Mucosa of descending colon (tissue), 3 donors: ENCODE results near the gene BEX4. TPM values are rescaled to one million over a fixed set of nuclear protein-coding genes. Genes with fewer than 3 reads are reported as not detected.
A peak's percentile ranks its signal among the peaks of the same experiment; 100 is the strongest.
"Not testable (repeated sequence)": the region's sequence is repeated elsewhere in the genome, so short reads cannot be mapped to it uniquely, and the experiment has no call there.

Source experiments
- ATAC-seq: fragments of 200-7000 bp; cut with Tn5 transposase; one replicate; pipeline ENCODE4 v1.9.1; 2020; ENCODE audit warnings: mild to moderate bottlenecking, moderate library complexity
- DNase-seq, 3 donors: peaks; one replicate each; pipeline ENCODE4 v3.0.0-alpha.2; 2020
- H3K36me3 ChIP-seq: fragments of 200-600 bp; one replicate; pipeline ENCODE4 v1.8.0; 2021; ENCODE audit warnings: low read depth, mild to moderate bottlenecking
- H3K4me1 ChIP-seq: fragments of 200-600 bp; one replicate; pipeline ENCODE4 v1.8.0; 2021; ENCODE audit warnings: low read depth, mild to moderate bottlenecking
- H3K4me3 ChIP-seq: fragments of 200-600 bp; one replicate; pipeline ENCODE4 v1.8.0; 2021; ENCODE audit warnings: mild to moderate bottlenecking
- H3K9me3 ChIP-seq: fragments of 200-600 bp; one replicate; pipeline ENCODE4 v1.8.0; 2021; ENCODE audit warnings: mild to moderate bottlenecking
- CTCF ChIP-seq: fragments of 200-600 bp; IDR thresholded peaks from one replicate; pipeline ENCODE4 v1.8.0; 2022; ENCODE audit warnings: antibody characterized with exemption, mild to moderate bottlenecking
- intact Hi-C, 2 donors: fragments of 100-400 bp; cut with DNase I in 1 of 2; cut with micrococcal nuclease in 1 of 2; formaldehyde crosslinking; loops; one replicate each; pipeline versions ENCODE4 v1.11.0 to v1.11.1; 2022; cut with DNase I, micrococcal nuclease
- long read RNA-seq, 2 donors: library from polyadenylated mRNA; unstranded; transcript quantifications; one replicate each; pipeline ENCODE4 v2.0.0, GENCODE V29; 2019 to 2021
- total RNA-seq, 3 donors: library from RNA; stranded (reverse); fragmentation: NEBNext Ultra II Directional in 2 of 3; extraction: Animal tissue kit (Norgen Biotek cat#: 25700) in 2 of 3; gene quantifications; one replicate each; pipeline versions ENCODE4 v1.2.1 to v1.2.4, GENCODE V29; 2021 to 2023
- donor health status: DM: no; HTN: no; CAD: no; lungs with moderate emphysema.
- donor health status: DM: no; HTN: no; CAD: no.
- donor health status: DM: no; HTN: yes; CAD: no.

Gene BEX4, protein sequence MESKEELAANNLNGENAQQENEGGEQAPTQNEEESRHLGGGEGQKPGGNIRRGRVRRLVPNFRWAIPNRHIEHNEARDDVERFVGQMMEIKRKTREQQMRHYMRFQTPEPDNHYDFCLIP
- 10 to 100 TPM in 1 of 3 donors, 1 to 10 TPM in 2; 7.8 to 34.0 (median 8.9) TPM for total RNA-seq
- long read RNA-seq, donor 1, transcript BEX4-202 (3 exons, 1,328 nt) = major isoform, 45 of 50 reads
- long read RNA-seq, donor 1, partial matches to known transcripts = 0 of 50 reads
- long read RNA-seq, donor 1, other reads (novel, unspliced or antisense) = 5 of 50 reads
- long read RNA-seq, donor 2, transcript BEX4-202 (3 exons, 1,328 nt) = major isoform, 15 of 16 reads
- long read RNA-seq, donor 2, partial matches to known transcripts = 0 of 16 reads
- long read RNA-seq, donor 2, other reads (novel, unspliced or antisense) = 0 of 16 reads

DNA sequence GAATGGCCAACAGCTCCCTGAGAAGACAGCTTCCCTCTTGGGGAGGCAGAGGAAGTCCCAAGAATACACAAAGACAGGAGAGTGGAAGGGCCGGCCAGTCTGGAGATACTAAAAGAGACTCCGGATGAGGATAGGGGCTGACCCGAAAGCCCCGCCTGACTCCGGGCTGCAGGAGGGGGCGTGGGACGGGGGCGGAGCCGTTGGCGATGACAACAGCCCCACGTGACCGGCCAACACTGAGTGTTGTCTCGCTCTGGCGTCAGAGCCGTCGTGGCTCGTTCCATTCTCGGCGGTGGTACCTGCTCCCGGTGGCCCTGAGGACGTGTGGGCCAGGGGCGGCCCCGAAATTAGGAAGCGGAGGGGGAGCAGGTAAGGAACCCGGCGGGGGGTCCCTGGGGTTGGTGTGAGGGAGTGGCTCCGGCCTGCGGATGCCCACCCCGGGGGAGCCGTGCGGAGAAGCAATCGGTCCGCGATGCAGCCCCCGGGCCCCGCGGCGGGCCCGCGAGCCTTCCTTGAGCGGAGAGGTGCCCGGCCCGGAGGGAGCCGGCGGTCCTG lies at the start of gene BEX4:
Gene BEX4 (plus strand): TSS at position 239 of the 555 bp plus-strand sequence. CDS start 1,046 bp downstream, outside the sequence.
- intact Hi-C loops = loop anchor here in 1 of 2 donors (5.0 kb wide), 1 partner anchor 32 kb away; no protein-coding TSS in a partner anchor
- TF ChIP-seq CTCF = no peak
- DNase-seq = peak; percentile 85 to 89 (median 86)
- H3K4me3 ChIP-seq = peak within 1 kb of the TSS; percentile 54
- no peaks in the 10 kb centered on the region for H3K4me1 ChIP-seq
- no peaks in the 10 kb centered on the region for H3K36me3 ChIP-seq
- no peaks in the 10 kb centered on the region for H3K9me3 ChIP-seq
- peak; percentile 95 for ATAC-seq

- Histone ChIP-seq H3K4me3 (no peak overlapping the region), H3K4me1 (no peaks in the 10 kb centered on the region), H3K36me3 (no peaks in the 10 kb centered on the region), H3K9me3 (no peaks in the 10 kb centered on the region)
- DNase-seq (no peak), ATAC-seq (no peak)
- TF ChIP-seq CTCF = no peak
- intact Hi-C loops = loop anchor here in 1 of 2 donors (10.0 kb wide), 1 partner anchor 215 kb away; no protein-coding TSS in a partner anchor
Observed at GRCh38 chrX:103170216-103170615, 44.7 kb upstream of the BEX4 start.

- no peak overlapping the region for H3K4me3 ChIP-seq
- intact Hi-C loops = loop anchor here in 1 of 2 donors (10.0 kb wide), 1 partner anchor 217 kb away; no protein-coding TSS in a partner anchor
- ATAC-seq = no peak
- H3K4me1 ChIP-seq = no peaks in the 10 kb centered on the region
- H3K9me3 ChIP-seq = no peaks in the 10 kb centered on the region
- no peaks in the 10 kb centered on the region for H3K36me3 ChIP-seq
- DNase-seq = no peak
- TF ChIP-seq CTCF = no peak
Observed at GRCh38 chrX:103171353-103171752, 43.6 kb upstream of the BEX4 start.

DNA sequence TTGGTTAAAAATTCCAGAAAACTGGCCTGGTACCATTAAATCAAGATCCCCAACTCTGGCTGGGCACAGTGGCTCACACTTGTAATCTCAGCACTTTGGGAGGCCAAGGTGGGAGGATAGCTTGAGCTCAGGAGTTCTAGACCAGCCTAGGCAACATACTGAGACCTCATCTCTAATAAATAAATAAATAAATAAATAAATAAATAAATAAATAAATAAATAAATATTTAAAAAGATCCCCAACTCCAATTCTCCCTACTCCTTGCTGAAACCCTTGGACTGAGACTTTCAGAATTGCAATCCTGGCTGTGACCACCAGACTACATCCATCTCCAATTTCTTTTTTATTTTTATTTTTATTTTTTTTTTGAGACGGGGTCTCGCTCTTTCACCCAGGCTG lies 39.7 kb upstream of the BEX4 start:
- H3K4me1 ChIP-seq, H3K9me3 ChIP-seq, H3K36me3 ChIP-seq, H3K4me3 ChIP-seq, DNase-seq, ATAC-seq: not testable (repeated sequence)
- intact Hi-C loops = loop anchor here in 1 of 2 donors (10.0 kb wide), 1 partner anchor 220 kb away; no protein-coding TSS in a partner anchor

DNA sequence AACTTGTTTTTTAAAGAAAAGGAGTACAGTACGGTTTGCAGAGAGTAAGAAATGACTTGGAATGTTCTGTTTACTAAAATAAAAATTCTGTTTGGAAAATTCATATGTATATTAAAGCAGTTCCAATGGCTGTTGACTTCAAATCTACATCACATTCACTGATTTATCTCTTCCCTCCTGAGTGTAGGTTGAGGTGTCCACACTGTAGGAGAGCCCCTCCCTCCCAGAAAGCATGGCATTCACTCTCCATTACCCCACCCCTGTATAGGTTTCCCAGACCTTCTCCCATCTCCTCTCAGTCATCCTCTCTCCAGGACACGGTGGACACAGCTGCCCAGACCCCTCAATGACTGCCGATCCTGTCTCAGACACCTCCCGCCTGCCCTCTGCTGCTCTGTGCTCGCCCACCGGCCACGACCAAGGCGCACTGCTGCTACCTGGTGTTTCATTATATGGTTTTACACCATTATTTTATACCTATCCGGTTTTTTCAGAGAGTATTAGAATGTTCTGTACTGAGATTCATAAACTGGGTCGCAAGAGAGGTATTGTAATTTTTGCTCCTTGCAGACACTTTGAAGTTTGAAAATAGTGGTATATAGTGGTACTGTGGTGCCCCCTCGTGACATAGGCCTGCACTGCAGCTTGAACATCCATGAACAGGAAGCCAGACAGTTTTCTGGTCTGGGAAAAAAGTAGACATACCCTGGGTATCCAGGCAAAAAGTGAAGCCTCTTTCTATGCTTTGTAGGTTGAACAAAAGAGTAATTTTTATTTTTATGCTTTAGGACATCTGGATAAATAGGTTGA lies 38.8 kb upstream of the BEX4 start:
- Histone ChIP-seq H3K4me3 (no peak overlapping the region), H3K36me3 (no peaks in the 10 kb centered on the region), H3K9me3 (no peaks in the 10 kb centered on the region), H3K4me1 (no peaks in the 10 kb centered on the region)
- TF ChIP-seq CTCF = no peak
- ATAC-seq (peak; percentile 74), DNase-seq (peak in 2 of 3 donors; percentile 58 to 77)
- intact Hi-C loops = loop anchor here in 1 of 2 donors (10.0 kb wide), 1 partner anchor 221 kb away; no protein-coding TSS in a partner anchor
